CMK (cell line): ENCODE results near the gene ZNF420.

Experiments used
- DNase-seq: peaks from one replicate; pipeline ENCODE4 v3.0.0-alpha.2; 2010; ENCODE audit warnings: low read depth

Gene ZNF420

DNA sequence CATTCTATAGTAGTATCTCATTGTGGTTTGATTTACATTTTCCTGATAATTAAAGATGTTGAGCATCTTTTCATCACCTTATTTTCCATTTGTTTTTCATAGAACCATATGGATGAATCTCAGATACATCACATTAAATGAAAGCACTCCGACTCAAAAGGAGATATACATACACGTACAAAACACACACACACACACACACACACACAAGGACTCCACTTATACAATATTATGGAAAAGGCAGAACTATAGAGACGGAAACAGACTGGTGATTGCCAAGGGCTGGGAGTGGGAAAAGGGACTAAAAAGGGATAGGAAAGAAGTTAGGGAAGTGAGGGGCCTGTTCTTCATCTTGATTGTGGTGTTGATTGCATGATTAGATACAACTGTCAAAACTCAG lies 70.0 kb downstream of the ZNF420 start:
- DNase-seq: no peak

DNA sequence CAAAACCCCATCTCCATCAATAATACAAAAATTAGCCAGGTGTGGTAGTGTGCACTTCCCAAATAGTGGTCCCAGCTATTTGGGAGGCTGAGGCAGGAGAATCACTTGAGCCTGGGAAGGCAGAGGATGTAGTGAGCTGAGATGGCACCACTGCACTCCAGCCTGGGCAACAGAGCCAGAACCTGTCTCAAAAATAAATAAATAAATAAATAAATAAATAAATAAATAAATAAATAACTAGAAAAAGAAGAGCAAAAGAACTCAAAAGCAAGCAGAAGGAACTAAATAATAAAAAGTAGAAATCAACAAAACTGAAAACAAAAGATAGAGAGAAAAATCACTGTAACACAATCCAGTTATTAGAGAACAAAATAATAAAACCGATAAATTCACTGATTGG lies 81.9 kb downstream of the ZNF420 start:
- no peak for DNase-seq

- no peak for DNase-seq
These were observed 87.4 kb downstream of the ZNF420 start for GRCh38 chr19:37165635-37166034.

DNA sequence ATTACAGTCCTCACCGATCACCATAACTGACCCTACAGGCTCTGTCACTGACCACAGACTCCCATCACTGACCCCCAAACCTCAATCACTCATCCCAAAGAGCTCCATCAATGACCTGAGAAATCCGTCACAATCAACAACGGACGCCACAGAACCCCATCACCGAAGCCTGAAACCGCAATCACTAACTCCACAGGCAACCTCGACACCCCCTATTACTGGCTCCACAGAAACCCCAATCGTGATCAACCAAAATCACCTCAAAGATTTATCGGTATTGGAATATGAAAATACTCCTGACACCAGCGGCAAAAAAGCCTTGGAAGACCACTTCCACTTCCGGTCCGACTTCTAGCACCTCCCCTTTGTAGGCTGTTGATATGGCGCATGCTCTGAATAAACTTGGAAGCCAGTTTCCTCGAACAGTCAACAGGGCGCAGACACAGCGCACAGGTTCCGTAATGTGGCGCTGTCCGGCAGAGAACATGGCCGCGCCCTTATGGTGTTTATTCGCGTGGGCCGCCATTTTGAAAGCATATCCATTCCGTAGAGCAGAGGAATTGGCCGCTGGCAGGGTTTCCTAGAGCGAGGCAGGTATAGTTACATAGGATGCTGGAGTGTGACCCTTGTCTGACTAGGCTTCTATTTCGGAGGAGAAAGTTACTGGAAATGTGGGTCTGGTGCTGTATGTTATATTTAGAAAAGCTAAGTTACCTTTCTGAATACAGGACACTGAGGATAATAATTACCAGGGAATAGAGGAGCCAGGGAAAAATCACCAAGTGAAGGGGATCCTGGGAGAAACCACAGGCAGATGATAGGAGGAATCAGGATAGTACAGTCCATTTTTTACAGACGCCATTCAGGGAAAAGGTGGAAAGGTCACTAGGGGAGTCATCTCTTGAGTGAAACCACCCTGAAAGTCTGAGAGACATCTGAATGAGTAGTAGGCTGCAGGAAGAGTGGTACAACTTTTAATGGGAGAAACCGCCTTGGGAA lies 94.4 kb downstream of the ZNF420 start, which contains the start of gene ZNF585A:
Gene ZNF585A, minus strand, starts transcription at position 328 of the 999 bp plus-strand sequence. CDS start 2,785 bp downstream, outside the sequence.
- DNase-seq: peak; percentile 85
